ENCODE measurements around the gene PCF11.

GRCh38 chr11:83168756-83169155 is 11.8 kb downstream of the PCF11 start:
- TF ChIP-seq, protein P1, sequence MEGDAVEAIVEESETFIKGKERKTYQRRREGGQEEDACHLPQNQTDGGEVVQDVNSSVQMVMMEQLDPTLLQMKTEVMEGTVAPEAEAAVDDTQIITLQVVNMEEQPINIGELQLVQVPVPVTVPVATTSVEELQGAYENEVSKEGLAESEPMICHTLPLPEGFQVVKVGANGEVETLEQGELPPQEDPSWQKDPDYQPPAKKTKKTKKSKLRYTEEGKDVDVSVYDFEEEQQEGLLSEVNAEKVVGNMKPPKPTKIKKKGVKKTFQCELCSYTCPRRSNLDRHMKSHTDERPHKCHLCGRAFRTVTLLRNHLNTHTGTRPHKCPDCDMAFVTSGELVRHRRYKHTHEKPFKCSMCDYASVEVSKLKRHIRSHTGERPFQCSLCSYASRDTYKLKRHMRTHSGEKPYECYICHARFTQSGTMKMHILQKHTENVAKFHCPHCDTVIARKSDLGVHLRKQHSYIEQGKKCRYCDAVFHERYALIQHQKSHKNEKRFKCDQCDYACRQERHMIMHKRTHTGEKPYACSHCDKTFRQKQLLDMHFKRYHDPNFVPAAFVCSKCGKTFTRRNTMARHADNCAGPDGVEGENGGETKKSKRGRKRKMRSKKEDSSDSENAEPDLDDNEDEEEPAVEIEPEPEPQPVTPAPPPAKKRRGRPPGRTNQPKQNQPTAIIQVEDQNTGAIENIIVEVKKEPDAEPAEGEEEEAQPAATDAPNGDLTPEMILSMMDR (IDR thresholded peaks at IDR 0.05), result no peak
- no peak for TF ChIP-seq FOXJ3 (CRISPR knock-in tag; IDR thresholded peaks at IDR 0.05; ENCODE audit: borderline replicate concordance)
- TF ChIP-seq, protein P2, sequence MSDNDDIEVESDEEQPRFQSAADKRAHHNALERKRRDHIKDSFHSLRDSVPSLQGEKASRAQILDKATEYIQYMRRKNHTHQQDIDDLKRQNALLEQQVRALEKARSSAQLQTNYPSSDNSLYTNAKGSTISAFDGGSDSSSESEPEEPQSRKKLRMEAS (CRISPR knock-in tag; IDR thresholded peaks at IDR 0.05), result no peak
- TF ChIP-seq, protein P3, sequence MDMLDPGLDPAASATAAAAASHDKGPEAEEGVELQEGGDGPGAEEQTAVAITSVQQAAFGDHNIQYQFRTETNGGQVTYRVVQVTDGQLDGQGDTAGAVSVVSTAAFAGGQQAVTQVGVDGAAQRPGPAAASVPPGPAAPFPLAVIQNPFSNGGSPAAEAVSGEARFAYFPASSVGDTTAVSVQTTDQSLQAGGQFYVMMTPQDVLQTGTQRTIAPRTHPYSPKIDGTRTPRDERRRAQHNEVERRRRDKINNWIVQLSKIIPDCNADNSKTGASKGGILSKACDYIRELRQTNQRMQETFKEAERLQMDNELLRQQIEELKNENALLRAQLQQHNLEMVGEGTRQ (CRISPR knock-in tag; IDR thresholded peaks at IDR 0.05), result no peak
- TF ChIP-seq CBFB (CRISPR knock-in tag; IDR thresholded peaks at IDR 0.05; ENCODE audit: low read depth), result no peak
- TF ChIP-seq ZMAT4 (CRISPR knock-in tag; IDR thresholded peaks at IDR 0.05), result no peak
- TF ChIP-seq ZBTB21 (CRISPR knock-in tag; IDR thresholded peaks at IDR 0.05; ENCODE audit: borderline replicate concordance), result no peak
